ENCODE results near the gene MIER2. TPM values are rescaled to one million over a fixed set of nuclear protein-coding genes. Genes with fewer than 3 reads are reported as not detected.

The MIER2 gene
- polyA plus RNA-seq, 1 donor from 2014 or later: 16.0 TPM

DNA sequence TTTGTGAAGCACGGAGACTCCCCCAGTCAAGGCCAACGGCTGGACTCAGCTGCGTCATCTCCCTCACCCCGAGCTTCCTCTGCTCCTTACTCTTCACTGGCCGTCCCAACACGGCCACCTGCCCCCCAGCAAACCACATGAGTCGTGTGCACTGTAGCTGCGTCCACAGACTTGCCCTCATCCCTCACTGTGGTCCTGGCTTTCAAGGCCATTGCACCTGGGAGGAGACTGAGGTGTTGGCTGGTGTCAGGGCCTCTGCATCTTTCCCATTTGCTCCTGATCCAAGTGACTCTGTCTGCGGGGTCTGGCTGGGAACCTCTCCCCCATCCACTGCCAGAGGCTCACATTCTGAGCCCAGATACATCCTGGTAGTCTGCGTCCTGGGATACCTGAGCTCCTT, 64.9 kb downstream of the MIER2 start:
- Histone ChIP-seq H3K4me3 (ENCODE audit: low read length) (no peak overlapping the region), H4K20me1 (ENCODE audit: insufficient read depth) (no peaks in the 10 kb centered on the region), H3K9me2 (ENCODE audit: insufficient read depth, low read length) (no peaks in the 10 kb centered on the region), H3F3A (ENCODE audit: insufficient read depth, low read length, poor library complexity, severe bottlenecking) (no peaks in the 10 kb centered on the region), H3K79me2 (replicated peaks; ENCODE audit: insufficient read depth, low read length) (no peaks in the 10 kb centered on the region), H3K9me3 (ENCODE audit: low read length) (no peaks in the 10 kb centered on the region), H3K27ac (ENCODE audit: low read length) (no peak overlapping the region), H2AFZ (ENCODE audit: low read depth, low read length) (no peak overlapping the region), H3K9ac (ENCODE audit: low read length) (no peak overlapping the region), H3K27me3 (ENCODE audit: insufficient read depth, low read depth, low read length) (peaks cover 5% of the 10 kb centered on the region), H3K36me3 (ENCODE audit: insufficient read depth, low read length) (no peaks in the 10 kb centered on the region), H3K4me2 (ENCODE audit: low read length) (no peak overlapping the region)
- TF ChIP-seq, protein P1, sequence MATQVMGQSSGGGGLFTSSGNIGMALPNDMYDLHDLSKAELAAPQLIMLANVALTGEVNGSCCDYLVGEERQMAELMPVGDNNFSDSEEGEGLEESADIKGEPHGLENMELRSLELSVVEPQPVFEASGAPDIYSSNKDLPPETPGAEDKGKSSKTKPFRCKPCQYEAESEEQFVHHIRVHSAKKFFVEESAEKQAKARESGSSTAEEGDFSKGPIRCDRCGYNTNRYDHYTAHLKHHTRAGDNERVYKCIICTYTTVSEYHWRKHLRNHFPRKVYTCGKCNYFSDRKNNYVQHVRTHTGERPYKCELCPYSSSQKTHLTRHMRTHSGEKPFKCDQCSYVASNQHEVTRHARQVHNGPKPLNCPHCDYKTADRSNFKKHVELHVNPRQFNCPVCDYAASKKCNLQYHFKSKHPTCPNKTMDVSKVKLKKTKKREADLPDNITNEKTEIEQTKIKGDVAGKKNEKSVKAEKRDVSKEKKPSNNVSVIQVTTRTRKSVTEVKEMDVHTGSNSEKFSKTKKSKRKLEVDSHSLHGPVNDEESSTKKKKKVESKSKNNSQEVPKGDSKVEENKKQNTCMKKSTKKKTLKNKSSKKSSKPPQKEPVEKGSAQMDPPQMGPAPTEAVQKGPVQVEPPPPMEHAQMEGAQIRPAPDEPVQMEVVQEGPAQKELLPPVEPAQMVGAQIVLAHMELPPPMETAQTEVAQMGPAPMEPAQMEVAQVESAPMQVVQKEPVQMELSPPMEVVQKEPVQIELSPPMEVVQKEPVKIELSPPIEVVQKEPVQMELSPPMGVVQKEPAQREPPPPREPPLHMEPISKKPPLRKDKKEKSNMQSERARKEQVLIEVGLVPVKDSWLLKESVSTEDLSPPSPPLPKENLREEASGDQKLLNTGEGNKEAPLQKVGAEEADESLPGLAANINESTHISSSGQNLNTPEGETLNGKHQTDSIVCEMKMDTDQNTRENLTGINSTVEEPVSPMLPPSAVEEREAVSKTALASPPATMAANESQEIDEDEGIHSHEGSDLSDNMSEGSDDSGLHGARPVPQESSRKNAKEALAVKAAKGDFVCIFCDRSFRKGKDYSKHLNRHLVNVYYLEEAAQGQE (IDR thresholded peaks at IDR 0.05; ENCODE audit: borderline replicate concordance): no peak
- no peak for TF ChIP-seq EZH2 (IDR thresholded peaks at IDR 0.05; ENCODE audit: borderline replicate concordance, insufficient read depth, low read length, poor library complexity, severe bottlenecking)
- TF ChIP-seq MXI1 (conservative IDR thresholded peaks at IDR 0.05; ENCODE audit: poor library complexity, severe bottlenecking): no peak
- no peak for TF ChIP-seq TAF1 (IDR thresholded peaks at IDR 0.05; ENCODE audit: low read depth)
- no peak for TF ChIP-seq RAD21 (conservative IDR thresholded peaks at IDR 0.05)
- TF ChIP-seq SMC3 (conservative IDR thresholded peaks at IDR 0.05; ENCODE audit: poor library complexity): no peak
- TF ChIP-seq EP300 (conservative IDR thresholded peaks at IDR 0.05; ENCODE audit: poor library complexity, severe bottlenecking): no peak
- TF ChIP-seq POLR2AphosphoS5 (IDR thresholded peaks at IDR 0.05): no peak
- TF ChIP-seq, protein P2, sequence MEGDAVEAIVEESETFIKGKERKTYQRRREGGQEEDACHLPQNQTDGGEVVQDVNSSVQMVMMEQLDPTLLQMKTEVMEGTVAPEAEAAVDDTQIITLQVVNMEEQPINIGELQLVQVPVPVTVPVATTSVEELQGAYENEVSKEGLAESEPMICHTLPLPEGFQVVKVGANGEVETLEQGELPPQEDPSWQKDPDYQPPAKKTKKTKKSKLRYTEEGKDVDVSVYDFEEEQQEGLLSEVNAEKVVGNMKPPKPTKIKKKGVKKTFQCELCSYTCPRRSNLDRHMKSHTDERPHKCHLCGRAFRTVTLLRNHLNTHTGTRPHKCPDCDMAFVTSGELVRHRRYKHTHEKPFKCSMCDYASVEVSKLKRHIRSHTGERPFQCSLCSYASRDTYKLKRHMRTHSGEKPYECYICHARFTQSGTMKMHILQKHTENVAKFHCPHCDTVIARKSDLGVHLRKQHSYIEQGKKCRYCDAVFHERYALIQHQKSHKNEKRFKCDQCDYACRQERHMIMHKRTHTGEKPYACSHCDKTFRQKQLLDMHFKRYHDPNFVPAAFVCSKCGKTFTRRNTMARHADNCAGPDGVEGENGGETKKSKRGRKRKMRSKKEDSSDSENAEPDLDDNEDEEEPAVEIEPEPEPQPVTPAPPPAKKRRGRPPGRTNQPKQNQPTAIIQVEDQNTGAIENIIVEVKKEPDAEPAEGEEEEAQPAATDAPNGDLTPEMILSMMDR (IDR thresholded peaks at IDR 0.05; ENCODE audit: poor library complexity, severe bottlenecking): no peak

DNA sequence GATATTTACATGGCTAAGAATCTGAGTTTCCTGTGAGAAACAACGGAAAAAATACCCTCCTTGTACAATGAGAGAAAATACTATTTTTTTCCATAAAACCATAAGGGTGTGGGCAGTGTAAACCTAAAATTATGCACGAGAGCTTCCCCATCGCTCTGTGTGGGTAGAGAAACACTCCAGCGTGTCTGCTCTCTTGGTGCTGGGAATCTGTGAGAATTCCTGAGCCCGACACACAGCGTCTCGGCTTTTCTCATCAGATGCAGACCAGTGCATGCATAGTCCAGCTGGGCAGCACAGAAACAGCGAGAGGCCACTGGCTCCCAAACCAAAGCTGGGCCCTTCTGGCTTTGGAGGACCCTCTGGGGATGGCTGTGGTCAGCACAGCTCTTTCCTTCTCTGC, 65.4 kb downstream of the MIER2 start:
- Histone ChIP-seq H3K79me2 (replicated peaks; ENCODE audit: insufficient read depth, low read length) (no peaks in the 10 kb centered on the region), H3F3A (ENCODE audit: insufficient read depth, low read length, poor library complexity, severe bottlenecking) (no peaks in the 10 kb centered on the region), H2AFZ (ENCODE audit: low read depth, low read length) (no peak overlapping the region), H3K9me2 (ENCODE audit: insufficient read depth, low read length) (no peaks in the 10 kb centered on the region), H4K20me1 (ENCODE audit: insufficient read depth) (no peaks in the 10 kb centered on the region), H3K9ac (ENCODE audit: low read length) (no peak overlapping the region), H3K27ac (ENCODE audit: low read length) (no peak overlapping the region), H3K9me3 (ENCODE audit: low read length) (no peaks in the 10 kb centered on the region), H3K4me2 (ENCODE audit: low read length) (no peak overlapping the region), H3K27me3 (ENCODE audit: insufficient read depth, low read depth, low read length) (peaks cover 5% of the 10 kb centered on the region), H3K36me3 (ENCODE audit: insufficient read depth, low read length) (no peaks in the 10 kb centered on the region), H3K4me3 (ENCODE audit: low read length) (no peak overlapping the region)
- TF ChIP-seq EP300 (conservative IDR thresholded peaks at IDR 0.05; ENCODE audit: poor library complexity, severe bottlenecking) (no peak), POLR2AphosphoS5 (IDR thresholded peaks at IDR 0.05) (no peak), SMC3 (conservative IDR thresholded peaks at IDR 0.05; ENCODE audit: poor library complexity) (no peak), RAD21 (conservative IDR thresholded peaks at IDR 0.05) (no peak), TAF1 (IDR thresholded peaks at IDR 0.05; ENCODE audit: low read depth) (no peak), EZH2 (IDR thresholded peaks at IDR 0.05; ENCODE audit: borderline replicate concordance, insufficient read depth, low read length, poor library complexity, severe bottlenecking) (no peak)
- TF ChIP-seq, protein P1 (IDR thresholded peaks at IDR 0.05; ENCODE audit: borderline replicate concordance): no peak

Data from neural cell (in vitro differentiated cells).